Putamen (tissue), 1 donor: Measurements from ENCODE around the gene EYA2.

Experiments used
- DNase-seq: peaks from one replicate; pipeline ENCODE4 v3.0.0-alpha.2; 2016; ENCODE audit warnings: low spot score

Gene EYA2

GRCh38 chr20:46933150-46933549 is 38.5 kb downstream of the EYA2 start:
- no peak for DNase-seq

GRCh38 chr20:46934746-46935287 is 40.2 kb downstream of the EYA2 start:
- DNase-seq = no peak

DNA sequence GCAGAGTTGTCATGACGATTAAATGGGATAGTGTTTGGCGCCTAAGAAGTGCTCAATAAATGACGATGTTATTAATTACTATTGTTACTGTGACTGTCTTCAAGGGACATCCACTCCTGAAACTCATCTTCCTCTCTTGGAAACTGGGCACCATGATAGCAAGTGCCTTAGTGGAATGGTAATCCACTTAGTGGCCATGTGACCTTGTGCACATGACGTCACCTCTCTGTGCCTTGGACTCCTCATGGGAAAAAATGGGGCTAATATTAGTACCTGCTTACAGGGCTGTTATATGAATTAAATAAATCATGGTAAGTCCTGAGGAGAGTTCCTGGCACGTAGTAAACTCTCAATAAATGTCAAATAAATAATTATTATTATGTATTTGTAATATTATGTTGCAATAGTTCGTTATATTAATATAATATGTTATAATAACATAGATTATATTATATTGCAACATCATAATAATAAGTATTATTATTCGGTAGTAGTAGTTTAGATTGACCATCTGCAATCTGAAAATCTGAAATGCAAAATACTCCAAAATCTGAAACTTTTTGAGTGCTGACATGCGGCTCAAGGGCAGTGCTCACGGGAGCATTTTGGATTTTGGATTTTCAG is 40.9 kb downstream of the EYA2 start:
- DNase-seq = no peak

DNA sequence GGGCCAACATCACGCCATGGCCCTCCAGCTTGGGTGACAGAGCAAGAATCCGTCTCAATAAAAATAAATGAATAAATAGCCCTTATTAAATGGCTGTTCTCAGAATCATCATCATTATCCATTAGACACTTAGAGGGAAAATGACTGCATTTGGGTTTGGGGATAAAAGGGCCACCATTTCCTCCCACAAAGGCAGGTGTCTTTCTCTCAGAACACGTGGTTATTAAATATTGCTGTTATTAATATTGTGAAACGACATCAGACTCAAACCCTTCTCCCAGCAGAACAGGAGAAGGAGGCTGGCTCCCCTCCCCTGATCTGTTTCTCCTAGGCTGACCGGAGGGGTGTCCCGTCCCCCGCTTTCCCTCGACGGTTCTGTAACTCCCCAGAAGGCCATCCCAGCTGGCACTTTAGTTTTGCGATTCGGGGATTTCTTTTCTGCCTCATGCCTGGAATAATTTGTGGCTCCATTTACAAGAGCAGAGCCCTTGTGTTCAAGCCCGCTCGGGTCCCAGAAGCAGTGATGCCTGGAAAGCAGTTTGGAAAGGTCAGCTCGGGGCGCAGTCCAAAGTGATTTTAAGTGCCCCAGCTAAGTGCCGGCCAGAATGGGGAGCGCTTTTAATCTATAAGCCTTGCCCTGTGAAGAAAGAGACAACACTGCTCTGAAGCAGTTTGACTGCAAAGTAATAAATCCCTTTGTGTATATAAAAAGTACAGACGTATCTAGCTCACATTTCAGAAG is 41.9 kb downstream of the EYA2 start:
- DNase-seq = no peak

DNA sequence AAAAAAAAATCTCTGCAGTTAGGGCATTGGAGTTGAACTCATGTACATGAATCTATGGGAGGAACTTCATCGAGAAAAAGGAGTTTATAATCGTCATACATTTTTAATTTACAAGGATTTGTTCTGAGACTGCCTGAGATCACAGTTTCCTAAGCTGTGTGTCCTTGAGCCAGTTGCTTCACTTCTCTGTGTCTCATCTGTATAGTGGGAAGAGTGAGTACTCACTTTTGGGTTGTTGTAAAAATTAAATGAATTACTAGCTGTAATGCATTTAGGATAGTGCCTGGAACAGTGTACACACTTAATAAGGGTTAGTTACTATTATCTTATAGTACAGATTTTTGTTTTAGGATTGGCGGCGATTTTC is 42.5 kb downstream of the EYA2 start:
- no peak for DNase-seq

DNA sequence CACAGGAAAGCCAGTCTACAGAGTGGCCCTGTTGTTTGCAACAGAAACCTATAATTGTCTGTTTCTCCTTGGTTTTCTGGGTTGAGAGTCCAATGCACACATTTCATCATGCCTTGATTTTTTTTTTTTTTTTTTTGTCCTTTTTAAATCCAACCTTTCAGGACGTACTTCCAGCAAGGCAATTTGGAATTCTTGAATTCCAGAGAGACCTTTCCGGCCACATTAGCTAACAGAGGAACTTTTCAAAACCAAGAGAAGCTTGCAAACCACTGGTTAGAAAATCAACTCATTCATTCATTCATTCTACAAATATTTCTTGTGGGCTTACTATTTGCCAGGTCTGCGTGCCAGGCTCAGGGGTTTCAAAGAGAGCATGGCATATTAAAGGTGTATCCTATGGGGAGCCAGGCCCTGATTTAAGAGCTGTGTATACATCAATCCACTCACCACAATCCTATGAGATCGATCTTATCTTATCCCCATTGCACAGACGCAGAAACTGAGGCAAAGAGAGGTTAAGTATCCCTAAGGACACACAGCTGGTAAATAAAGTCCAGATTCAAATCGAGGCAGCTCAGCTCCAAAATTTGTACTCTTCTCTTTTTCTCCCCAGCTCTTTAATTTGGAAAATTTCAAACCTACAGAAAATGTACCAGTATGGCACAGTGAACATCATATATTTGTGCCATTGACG is 43.0 kb downstream of the EYA2 start:
- DNase-seq = no peak

DNA sequence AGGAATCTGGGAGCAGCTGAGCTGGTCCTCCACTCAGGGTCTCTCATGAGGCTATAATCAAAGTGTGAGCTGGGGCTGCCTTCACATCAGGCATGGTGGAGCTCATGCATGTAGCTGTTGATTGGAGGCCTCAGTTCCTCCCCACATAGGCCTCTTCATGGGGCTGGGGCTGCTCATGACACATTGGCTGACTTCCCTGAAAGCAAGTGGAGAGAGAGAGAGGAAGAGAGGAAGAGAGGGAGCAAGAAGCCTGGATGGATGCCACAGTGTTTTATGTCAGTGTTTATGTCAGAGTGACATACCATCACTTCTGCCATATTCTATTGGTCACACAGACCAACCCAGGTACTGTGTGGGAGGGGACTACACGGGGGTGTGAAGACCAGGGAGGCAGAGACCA is 43.8 kb downstream of the EYA2 start:
- DNase-seq = no peak

DNA sequence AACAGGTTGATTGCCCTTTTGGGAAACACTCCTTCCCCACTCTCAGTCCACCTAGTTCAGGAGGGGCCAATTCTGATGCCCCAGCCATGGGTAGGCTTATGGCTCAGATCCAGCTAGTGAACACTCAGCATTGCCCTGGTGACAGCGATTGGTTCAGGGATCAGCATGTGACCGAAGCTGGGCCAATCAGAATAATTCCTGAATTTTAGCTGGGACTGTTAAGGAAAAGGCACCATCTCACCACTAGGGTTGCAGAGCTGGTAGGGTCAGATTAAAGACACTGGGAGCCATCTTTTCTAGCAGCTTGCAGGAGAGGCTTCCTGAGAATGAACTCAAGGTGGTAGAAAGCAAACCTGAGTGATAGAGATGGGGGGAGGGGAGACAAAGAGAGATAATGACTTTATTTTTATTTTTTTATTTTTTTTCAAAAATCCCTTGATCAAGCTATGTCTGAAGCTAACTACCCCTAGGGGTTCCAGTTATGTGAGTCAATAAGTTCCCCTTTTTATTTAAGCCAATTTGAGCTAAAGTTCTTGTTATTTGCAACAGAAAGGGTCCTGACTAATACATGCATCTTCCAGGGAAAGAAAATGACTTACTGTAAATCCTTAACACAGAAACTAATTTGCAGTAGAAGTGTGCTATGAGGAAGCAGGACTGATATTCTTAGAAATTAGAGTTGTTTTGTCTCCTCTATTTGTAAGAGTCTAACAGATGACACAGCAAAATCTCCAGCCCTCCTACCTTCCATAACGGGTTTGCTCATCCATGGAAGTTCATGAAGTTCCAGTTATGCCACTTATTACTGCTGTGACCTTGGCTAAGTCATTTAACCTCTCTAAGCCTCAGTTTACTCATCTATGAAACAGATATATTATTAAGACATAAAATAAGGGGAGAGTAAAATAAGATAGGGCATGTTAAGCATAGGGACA is 44.7 kb downstream of the EYA2 start:
- no peak for DNase-seq

- no peak for DNase-seq
Observed at GRCh38 chr20:46940616-46941015, 46.0 kb downstream of the EYA2 start.

DNA sequence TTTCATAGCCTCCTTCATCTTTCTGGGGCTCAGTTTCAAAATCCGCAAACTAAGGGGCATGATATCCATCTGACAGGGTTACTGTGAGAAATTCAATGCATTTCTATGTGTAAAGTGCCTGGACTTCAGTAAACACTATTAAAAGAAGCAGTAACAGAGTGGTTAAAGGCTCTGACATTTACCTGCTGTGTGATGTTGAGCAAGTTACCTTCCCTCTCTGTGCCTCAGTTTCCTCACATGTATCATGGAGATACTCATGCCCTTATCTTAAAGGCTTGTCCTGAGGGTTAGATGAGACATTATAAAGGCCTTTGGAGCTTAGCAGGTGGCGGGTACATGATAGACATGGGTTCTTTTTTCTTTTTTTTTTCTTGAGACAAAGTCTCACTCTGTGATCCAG is 46.8 kb downstream of the EYA2 start:
- no peak for DNase-seq

GRCh38 chr20:46943861-46944591 is 49.4 kb downstream of the EYA2 start:
- no peak for DNase-seq

DNA sequence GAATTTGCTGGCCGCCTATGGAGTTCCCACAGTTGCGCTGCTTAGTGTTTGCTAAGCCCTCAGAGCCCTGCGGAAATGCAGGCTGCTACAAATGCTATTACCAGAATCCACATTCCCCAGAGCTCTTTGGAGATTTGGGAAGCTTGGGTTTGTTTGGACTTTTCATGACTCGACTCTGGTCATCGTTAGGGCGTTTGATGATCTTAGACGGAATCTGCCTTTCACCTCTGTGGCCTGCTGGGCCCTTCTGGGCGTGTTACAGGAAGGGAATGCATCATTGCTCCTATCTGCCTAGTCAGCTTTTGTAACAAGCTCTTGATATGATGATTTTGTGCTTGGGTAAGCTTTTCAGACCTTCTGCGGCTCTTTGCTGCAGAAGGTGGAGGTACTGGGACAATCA is 50.8 kb downstream of the EYA2 start:
- no peak for DNase-seq

- DNase-seq = no peak
Observed at GRCh38 chr20:46946181-46946624, 51.6 kb downstream of the EYA2 start.

DNA sequence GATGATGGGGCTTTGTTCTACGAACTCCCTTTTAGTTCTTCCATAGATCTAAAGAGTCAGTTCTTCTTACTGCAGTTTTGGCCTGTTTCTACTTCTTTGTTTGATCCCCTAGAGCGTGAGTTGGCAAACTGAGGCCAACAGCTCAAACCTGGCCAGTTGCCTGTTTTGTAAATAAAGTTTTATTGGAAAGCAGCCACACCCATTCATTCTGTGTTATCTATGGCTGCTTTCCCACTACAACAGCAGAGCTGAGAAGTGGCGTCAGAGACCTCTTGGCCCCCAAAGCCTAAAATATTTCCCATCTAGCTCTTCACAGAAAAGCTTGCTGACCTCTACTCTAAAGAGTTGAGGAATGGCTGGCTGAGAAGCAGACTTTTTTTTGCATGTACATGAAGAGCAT is 52.2 kb downstream of the EYA2 start:
- DNase-seq = no peak

DNA sequence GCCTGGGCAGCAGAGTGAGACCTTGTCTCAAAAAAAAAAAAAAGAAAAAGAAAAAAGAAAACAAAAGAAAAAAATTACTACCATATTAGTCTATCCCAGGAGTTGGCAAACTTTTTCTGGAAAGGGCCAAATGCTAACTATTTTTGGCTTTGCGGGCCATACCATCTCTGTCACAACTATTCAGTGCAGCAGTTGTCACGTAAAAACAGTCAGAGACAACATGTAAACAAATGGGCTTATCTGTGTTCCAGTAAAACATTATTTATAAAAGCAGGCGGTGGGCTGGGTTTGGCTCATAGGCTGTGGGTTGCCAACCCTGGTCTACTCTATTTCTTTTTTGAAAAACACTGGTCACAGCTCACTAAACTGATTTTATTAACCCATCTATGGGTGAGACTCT is 53.4 kb downstream of the EYA2 start:
- no peak for DNase-seq

DNA sequence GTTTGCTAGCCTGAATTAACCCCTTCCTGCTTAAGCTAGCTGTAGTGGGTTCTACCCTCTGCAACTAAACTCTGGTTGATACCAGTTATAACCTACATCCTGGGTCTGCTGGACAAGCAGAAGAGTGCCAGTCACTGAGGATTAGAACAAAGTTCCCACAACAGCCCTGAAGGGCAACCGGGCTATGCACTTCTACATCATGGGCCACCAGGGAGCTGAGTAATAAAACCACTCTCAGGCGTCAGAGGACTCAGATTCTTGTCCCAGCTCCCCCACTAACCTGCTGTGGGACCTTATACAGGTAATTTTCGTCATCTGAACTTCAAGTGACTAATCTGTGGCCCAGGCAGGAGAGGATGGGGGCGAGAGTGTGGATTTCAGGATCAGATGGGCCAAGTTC is 56.8 kb downstream of the EYA2 start:
- DNase-seq = no peak

- no peak for DNase-seq
Observed at GRCh38 chr20:46951840-46952497, 57.3 kb downstream of the EYA2 start.

- DNase-seq = no peak
Observed at GRCh38 chr20:46953596-46953995, 59.0 kb downstream of the EYA2 start.

- no peak for DNase-seq
Observed at GRCh38 chr20:46954490-46955038, 59.9 kb downstream of the EYA2 start.
